ENCODE results near the gene MCF2L2. TPM values are rescaled to one million over a fixed set of nuclear protein-coding genes. Genes with fewer than 3 reads are reported as not detected.

Gene MCF2L2
- total and polyA plus RNA-seq, 2 experiments from 2014 or later, result 6.7 to 14.6 TPM

- Mint-ChIP-seq H3K27ac (no peak overlapping the region), H3K4me1 (peaks cover 48% of the 10 kb centered on the region), H3K9me3 (no peaks in the 10 kb centered on the region), H3K36me3 (ENCODE audit: low read depth) (no peaks in the 10 kb centered on the region), H3K4me3 (no peak overlapping the region), H3K27me3 (ENCODE audit: insufficient read depth, low read depth, poor library complexity) (peaks cover 2% of the 10 kb centered on the region)
- no peak for TF ChIP-seq POLR2AphosphoS5 (IDR thresholded peaks at IDR 0.05; ENCODE audit: low read depth)
- no peak for ATAC-seq
- Histone ChIP-seq H3K36me3 (ENCODE audit: insufficient read depth) (no peaks in the 10 kb centered on the region), H2AFZ (no peak overlapping the region), H3K27me3 (ENCODE audit: insufficient read depth) (no peaks in the 10 kb centered on the region), H3K9me2 (ENCODE audit: insufficient read depth) (peaks cover 4% of the 10 kb centered on the region; the same call in 1 of the 2 replicates), H3K4me2 (no peak overlapping the region), H3K79me2 (replicated peaks; ENCODE audit: insufficient read depth) (peaks cover 8% of the 10 kb centered on the region; the same call in 1 of the 2 replicates), H3K4me3 (no peak overlapping the region), H3F3A (replicated peaks; ENCODE audit: low read depth) (no peaks in the 10 kb centered on the region), H3K4me1 (ENCODE audit: insufficient read depth) (peaks cover 35% of the 10 kb centered on the region), H3K27ac (ENCODE audit: low read depth) (no peak overlapping the region), H4K20me1 (replicated peaks; ENCODE audit: insufficient read depth) (no peaks in the 10 kb centered on the region)
- DNase-seq (ENCODE audit: low spot score), result no peak
Measured at GRCh38 chr3:183387797-183388196, 40.6 kb downstream of the MCF2L2 start.

- Histone ChIP-seq H3K4me3 (no peak overlapping the region), H3F3A (replicated peaks; ENCODE audit: low read depth) (no peaks in the 10 kb centered on the region), H3K4me2 (no peak overlapping the region), H4K20me1 (replicated peaks; ENCODE audit: insufficient read depth) (no peaks in the 10 kb centered on the region), H3K36me3 (ENCODE audit: insufficient read depth) (no peaks in the 10 kb centered on the region), H3K27ac (ENCODE audit: low read depth) (peak overlapping the region; percentile 65), H2AFZ (no peak overlapping the region), H3K9me2 (ENCODE audit: insufficient read depth) (peaks cover 4% of the 10 kb centered on the region; the same call in 1 of the 2 replicates), H3K27me3 (ENCODE audit: insufficient read depth) (no peaks in the 10 kb centered on the region), H3K79me2 (replicated peaks; ENCODE audit: insufficient read depth) (peaks cover 8% of the 10 kb centered on the region; the same call in 1 of the 2 replicates), H3K4me1 (ENCODE audit: insufficient read depth) (peaks cover 28% of the 10 kb centered on the region)
- H3K36me3 Mint-ChIP-seq (ENCODE audit: low read depth), result no peaks in the 10 kb centered on the region
- peak overlapping the region; percentile 84; the same call in 1 of the 2 replicates for H3K27ac Mint-ChIP-seq
- H3K4me1 Mint-ChIP-seq, result peaks cover 37% of the 10 kb centered on the region
- ATAC-seq (no peak), DNase-seq (ENCODE audit: low spot score) (no peak)
- TF ChIP-seq JUNB (IDR thresholded peaks at IDR 0.05; ENCODE audit: unreplicated experiment) (no peak), REST (IDR thresholded peaks at IDR 0.05; ENCODE audit: unreplicated experiment) (no peak)
- H3K9me3 Mint-ChIP-seq, result no peaks in the 10 kb centered on the region
- H3K27me3 Mint-ChIP-seq (ENCODE audit: insufficient read depth, low read depth, poor library complexity), result peaks cover 2% of the 10 kb centered on the region
- no peak overlapping the region for H3K4me3 Mint-ChIP-seq
Measured at GRCh38 chr3:183386651-183387050, 41.8 kb downstream of the MCF2L2 start.

- Mint-ChIP-seq H3K4me3 (no peak overlapping the region), H3K9me3 (no peaks in the 10 kb centered on the region), H3K27me3 (ENCODE audit: insufficient read depth, low read depth, poor library complexity) (peaks cover 2% of the 10 kb centered on the region), H3K36me3 (ENCODE audit: low read depth) (no peaks in the 10 kb centered on the region), H3K4me1 (peaks cover 37% of the 10 kb centered on the region), H3K27ac (peak overlapping the region; percentile 84)
- ATAC-seq (peak; percentile 84), DNase-seq (ENCODE audit: low spot score) (peak; percentile 92)
- H3K4me2 ChIP-seq, result no peak overlapping the region
- H3K4me3 ChIP-seq, result no peak overlapping the region
- no peaks in the 10 kb centered on the region; the same call in 1 of the 2 replicates for H3K36me3 ChIP-seq (ENCODE audit: insufficient read depth)
- H2AFZ ChIP-seq, result no peak overlapping the region
- H3K27me3 ChIP-seq (ENCODE audit: insufficient read depth), result no peaks in the 10 kb centered on the region
- H3K27ac ChIP-seq (ENCODE audit: low read depth), result peak overlapping the region; percentile 65
- no peaks in the 10 kb centered on the region for H3F3A ChIP-seq (replicated peaks; ENCODE audit: low read depth)
- peaks cover 28% of the 10 kb centered on the region for H3K4me1 ChIP-seq (ENCODE audit: insufficient read depth)
- peaks cover 4% of the 10 kb centered on the region; the same call in 1 of the 2 replicates for H3K9me2 ChIP-seq (ENCODE audit: insufficient read depth)
- H3K79me2 ChIP-seq (replicated peaks; ENCODE audit: insufficient read depth), result peaks cover 8% of the 10 kb centered on the region; the same call in 1 of the 2 replicates
- TF ChIP-seq CTCF (conservative IDR thresholded peaks at IDR 0.05; ENCODE audit: low read depth in 2 of 2) (peak; percentile 82 to 92), ZNF114 (CRISPR knock-in tag; IDR thresholded peaks at IDR 0.05) (no peak)
- no peaks in the 10 kb centered on the region for H4K20me1 ChIP-seq (replicated peaks; ENCODE audit: insufficient read depth)
Measured at GRCh38 chr3:183385698-183386613, 42.5 kb downstream of the MCF2L2 start.

Data from GM23338 (cell line).